Smooth muscle cell (in vitro differentiated cells): ENCODE results near the gene OTUD4. TPM values are rescaled to one million over a fixed set of nuclear protein-coding genes. Genes with fewer than 3 reads are reported as not detected.

Experiments
- DNase-seq: peaks from one replicate; lab custom pipeline; 2025; ENCODE audit not compliant: unreplicated experiment; lab: John Stamatoyannopoulos, UW
- H2AFZ ChIP-seq: fragments of 200-600 bp; sonication (generic); 2 replicates; pipeline ENCODE4 v1.6.0; 2016; ENCODE audit warnings: antibody characterized with exemption, low read depth, mild to moderate bottlenecking
- H3F3A ChIP-seq: fragments of 200-600 bp; sonication (generic); 2 replicates; pipeline ENCODE4 v1.6.0; 2017; ENCODE audit warnings: antibody characterized with exemption, low read depth
- H3K27ac ChIP-seq: fragments of 200-600 bp; sonication (generic); 2 replicates; pipeline ENCODE4 v1.5.1; 2016; ENCODE audit warnings: low read depth, mild to moderate bottlenecking
- H3K27me3 ChIP-seq: fragments of 200-600 bp; sonication (generic); 2 replicates; pipeline ENCODE4 v1.6.1; 2016; ENCODE audit warnings: low read depth, mild to moderate bottlenecking
- H3K36me3 ChIP-seq: fragments of 200-600 bp; sonication (generic); 2 replicates; pipeline ENCODE4 v1.5.1; 2016; ENCODE audit warnings: low read depth
- H3K4me1 ChIP-seq: fragments of 200-600 bp; sonication (generic); 2 replicates; pipeline ENCODE4 v1.5.1; 2016; ENCODE audit warnings: low read depth
- H3K4me2 ChIP-seq: fragments of 200-600 bp; sonication (generic); 2 replicates; pipeline ENCODE4 v1.6.0; 2016; ENCODE audit warnings: mild to moderate bottlenecking
- H3K4me3 ChIP-seq: fragments of 200-600 bp; sonication (generic); 2 replicates; pipeline ENCODE4 v1.5.1; 2016; ENCODE audit warnings: mild to moderate bottlenecking
- H3K79me2 ChIP-seq: fragments of 200-600 bp; sonication (generic); 2 replicates; pipeline ENCODE4 v1.6.0; 2016; ENCODE audit warnings: low read depth, mild to moderate bottlenecking
- H3K9ac ChIP-seq: fragments of 200-600 bp; sonication (generic); 2 replicates; pipeline ENCODE4 v1.6.0; 2016; ENCODE audit warnings: low read depth
- H3K9me3 ChIP-seq: fragments of 200-600 bp; sonication (generic); replicated peaks from 2 replicates; pipeline ENCODE4 v1.5.1; 2016; ENCODE audit warnings: low read depth
- H4K20me1 ChIP-seq: fragments of 200-600 bp; sonication (generic); 2 replicates; pipeline ENCODE4 v1.6.0; 2016; ENCODE audit warnings: low read depth
- CTCF ChIP-seq: fragments of 200-600 bp; sonication (generic); IDR thresholded peaks from 2 replicates; pipeline ENCODE4 v1.5.1; 2017; ENCODE audit warnings: borderline replicate concordance, mild to moderate bottlenecking, antibody characterized with exemption; ENCODE audit not compliant: insufficient read depth, poor library complexity, severe bottlenecking
- WGBS: methylation state at CpG from one replicate; pipeline ENCODE4 v1.1.7; 2016; ENCODE audit warnings: low lambda C conversion rate; 5-methylcytosine and 5-hydroxymethylcytosine counted together
- polyA plus RNA-seq: library from polyadenylated mRNA; unstranded; fragments of >200 nt; fragmentation: Nextera tagmentation; extraction: Ambion mirVana; gene quantifications from 2 replicates; pipeline ENCODE4 v1.2.1, GENCODE V29; 2016
- total RNA-seq: library from RNA; depleted of rRNA; stranded (reverse); fragments of >200 nt; gene quantifications from 2 replicates; pipeline ENCODE4 v1.2.3, GENCODE V29; 2014

The OTUD4 gene
- total and polyA plus RNA-seq, 2 experiments from 2014 or later, result 4.4 to 16.3 TPM

GRCh38 chr4:145207934-145208333 lies 27.5 kb upstream of the OTUD4 start:
- TF ChIP-seq CTCF, result no peak
- Histone ChIP-seq H3K4me3 (no peak overlapping the region), H3K27me3 (no peaks in the 10 kb centered on the region), H3K27ac (no peak overlapping the region), H3K4me1 (no peaks in the 10 kb centered on the region), H3K9ac (no peak overlapping the region), H3F3A (no peaks in the 10 kb centered on the region), H2AFZ (no peak overlapping the region), H3K4me2 (no peak overlapping the region), H4K20me1 (no peaks in the 10 kb centered on the region), H3K36me3 (no peaks in the 10 kb centered on the region), H3K9me3 (no peaks in the 10 kb centered on the region), H3K79me2 (no peaks in the 10 kb centered on the region)
- DNase-seq, result no peak
- 94% methylated on average over 2 of the region's 2 CpGs for WGBS

GRCh38 chr4:145203410-145203809 lies 23.0 kb upstream of the OTUD4 start:
- H3K27ac ChIP-seq, result no peak overlapping the region
- H3K9ac ChIP-seq, result no peak overlapping the region
- H3K4me2 ChIP-seq, result no peak overlapping the region
- H4K20me1 ChIP-seq, result no peaks in the 10 kb centered on the region
- no peak for TF ChIP-seq CTCF
- H3K27me3 ChIP-seq, result no peaks in the 10 kb centered on the region
- H3F3A ChIP-seq, result no peaks in the 10 kb centered on the region
- DNase-seq, result no peak
- no peaks in the 10 kb centered on the region for H3K4me1 ChIP-seq
- no peak overlapping the region for H2AFZ ChIP-seq
- H3K36me3 ChIP-seq, result no peaks in the 10 kb centered on the region
- no peaks in the 10 kb centered on the region for H3K79me2 ChIP-seq
- H3K4me3 ChIP-seq, result no peak overlapping the region
- WGBS, result 93% methylated on average over 9 of the region's 9 CpGs
- H3K9me3 ChIP-seq, result no peaks in the 10 kb centered on the region

- no peak overlapping the region for H3K27ac ChIP-seq
- H3K27me3 ChIP-seq, result no peaks in the 10 kb centered on the region
- no peaks in the 10 kb centered on the region for H3K4me1 ChIP-seq
- no peak for DNase-seq
- no peaks in the 10 kb centered on the region for H3K36me3 ChIP-seq
- TF ChIP-seq CTCF, result no peak
- H2AFZ ChIP-seq, result no peak overlapping the region
- H3K4me2 ChIP-seq, result no peak overlapping the region
- H4K20me1 ChIP-seq, result no peaks in the 10 kb centered on the region
- H3F3A ChIP-seq, result no peaks in the 10 kb centered on the region
- 90% methylated on average over 4 of the region's 4 CpGs for WGBS
- H3K4me3 ChIP-seq, result no peak overlapping the region
- H3K9ac ChIP-seq, result no peak overlapping the region
- no peaks in the 10 kb centered on the region for H3K9me3 ChIP-seq
- no peaks in the 10 kb centered on the region for H3K79me2 ChIP-seq
Measured at GRCh38 chr4:145200366-145200765, 20.0 kb upstream of the OTUD4 start.

GRCh38 chr4:145199051-145199716 lies 18.8 kb upstream of the OTUD4 start:
- no peak overlapping the region for H3K27ac ChIP-seq
- H3K9me3 ChIP-seq, result no peaks in the 10 kb centered on the region
- TF ChIP-seq CTCF, result no peak
- H3K4me3 ChIP-seq, result no peak overlapping the region
- no peak overlapping the region for H2AFZ ChIP-seq
- no peaks in the 10 kb centered on the region for H3K79me2 ChIP-seq
- no peaks in the 10 kb centered on the region for H3K4me1 ChIP-seq
- no peak overlapping the region for H3K4me2 ChIP-seq
- no peak for DNase-seq
- H4K20me1 ChIP-seq, result no peaks in the 10 kb centered on the region
- H3F3A ChIP-seq, result no peaks in the 10 kb centered on the region
- no peaks in the 10 kb centered on the region for H3K36me3 ChIP-seq
- no peak overlapping the region for H3K9ac ChIP-seq
- 91% methylated on average over 6 of the region's 6 CpGs for WGBS
- no peaks in the 10 kb centered on the region for H3K27me3 ChIP-seq
